Activated naive CD4-positive, alpha-beta T cell treated with anti-CD3 and anti-CD28 coated beads, Interleukin-2, amount 10 ng/mL, durations not matched to agents 7 days and 5 days (primary cell): ENCODE results near the gene PRKACG.

Experiments
- CTCF ChIA-PET: fragments of 350-600 bp; sonication (Branson Sonifier 250); formaldehyde crosslinking; loops from one replicate; lab custom pipeline; 2021; ENCODE audit warnings: antibody characterized with exemption; lab: Charles Lee
- DNase-seq: peaks from one replicate; pipeline ENCODE4 v3.0.0-alpha.2; 2020
- H3K27ac Mint-ChIP-seq: one replicate; pipeline ENCODE4 v1.8.0; 2021; ENCODE audit warnings: mild to moderate bottlenecking, moderate library complexity, mixed read lengths
- H3K27me3 Mint-ChIP-seq: one replicate; pipeline ENCODE4 v1.8.0; 2021; ENCODE audit warnings: mild to moderate bottlenecking, mixed read lengths
- H3K36me3 Mint-ChIP-seq: one replicate; pipeline ENCODE4 v1.8.0; 2021; ENCODE audit warnings: mixed read lengths
- H3K4me1 Mint-ChIP-seq: one replicate; pipeline ENCODE4 v1.8.0; 2021; ENCODE audit warnings: mixed read lengths
- H3K4me3 Mint-ChIP-seq: one replicate; pipeline ENCODE4 v1.8.0; 2021; ENCODE audit warnings: mild to moderate bottlenecking, moderate library complexity, mixed read lengths
- H3K9me3 Mint-ChIP-seq: one replicate; pipeline ENCODE4 v1.8.0; 2021; ENCODE audit warnings: mixed read lengths

Gene PRKACG

GRCh38 chr9:69016191-69017096, 2.5 kb upstream of the PRKACG start:
- no peak overlapping the region for H3K4me3 Mint-ChIP-seq
- no peak for DNase-seq
- H3K36me3 Mint-ChIP-seq: no peaks in the 10 kb centered on the region
- H3K27me3 Mint-ChIP-seq: peaks cover 44% of the 10 kb centered on the region
- CTCF ChIA-PET: interaction anchor here (0.7 to 0.8 kb wide), 2 partner anchors 10 to 67 kb away, joined by 3 read pairs; no protein-coding TSS in a partner anchor
- H3K27ac Mint-ChIP-seq: no peak overlapping the region
- peaks cover 54% of the 10 kb centered on the region for H3K4me1 Mint-ChIP-seq
- no peaks in the 10 kb centered on the region for H3K9me3 Mint-ChIP-seq

- H3K27me3 Mint-ChIP-seq: peaks cover 64% of the 10 kb centered on the region
- no peaks in the 10 kb centered on the region for H3K36me3 Mint-ChIP-seq
- H3K9me3 Mint-ChIP-seq: no peaks in the 10 kb centered on the region
- no peak for DNase-seq
- no peak overlapping the region for H3K4me3 Mint-ChIP-seq
- H3K4me1 Mint-ChIP-seq: peaks cover 27% of the 10 kb centered on the region
- CTCF ChIA-PET: interaction anchor here (0.9 to 1.4 kb wide), 2 partner anchors 14 to 18 kb away, joined by 3 read pairs; no protein-coding TSS in a partner anchor
- H3K27ac Mint-ChIP-seq: no peak overlapping the region
Observed at GRCh38 chr9:69013382-69013727, 558 bp downstream of the PRKACG start.

- CTCF ChIA-PET: interaction anchor here (0.9 to 1.4 kb wide), 2 partner anchors 13 to 18 kb away, joined by 3 read pairs; no protein-coding TSS in a partner anchor
Observed at GRCh38 chr9:69012696-69013381, 1.1 kb downstream of the PRKACG start.

DNA sequence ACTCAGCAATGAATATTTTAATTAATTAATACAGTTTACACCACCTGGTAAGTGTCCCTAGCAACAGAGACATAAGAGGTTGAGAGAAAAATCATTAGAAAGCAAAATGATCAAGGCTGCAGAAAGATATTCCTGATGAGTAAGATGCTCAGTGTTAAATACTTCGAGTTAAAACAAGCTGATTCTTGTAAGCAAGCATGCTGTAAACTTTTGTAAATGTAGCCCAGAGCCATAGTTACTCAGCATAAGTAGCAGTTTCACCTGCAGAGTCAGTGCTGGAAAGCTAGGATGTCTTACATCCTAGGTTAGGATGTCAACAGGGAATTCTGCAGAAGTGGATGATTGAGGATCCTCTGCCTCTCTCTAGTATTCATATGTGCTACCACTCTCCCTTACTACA, 4.2 kb downstream of the PRKACG start:
- no peaks in the 10 kb centered on the region for H3K9me3 Mint-ChIP-seq
- peaks cover 20% of the 10 kb centered on the region for H3K4me1 Mint-ChIP-seq
- no peak for DNase-seq
- H3K27ac Mint-ChIP-seq: no peak overlapping the region
- H3K36me3 Mint-ChIP-seq: no peaks in the 10 kb centered on the region
- H3K4me3 Mint-ChIP-seq: no peak overlapping the region
- CTCF ChIA-PET: interaction anchor here (1.4 to 2.1 kb wide), 4 partner anchors 10 to 426 kb away, joined by 3 to 6 read pairs (median 4); no protein-coding TSS in a partner anchor
- peaks cover 67% of the 10 kb centered on the region for H3K27me3 Mint-ChIP-seq

More at GRCh38 chr9:69012696-69013381, 1.1 kb downstream of the PRKACG start:
- H3K4me1 Mint-ChIP-seq: peaks cover 22% of the 10 kb centered on the region
- peaks cover 64% of the 10 kb centered on the region for H3K27me3 Mint-ChIP-seq
- H3K4me3 Mint-ChIP-seq: peak overlapping the region; percentile 40
- no peaks in the 10 kb centered on the region for H3K36me3 Mint-ChIP-seq
- no peak for DNase-seq
- H3K9me3 Mint-ChIP-seq: no peaks in the 10 kb centered on the region
- no peak overlapping the region for H3K27ac Mint-ChIP-seq

- H3K27ac Mint-ChIP-seq: no peak overlapping the region
- no peak for DNase-seq
- peaks cover 36% of the 10 kb centered on the region for H3K27me3 Mint-ChIP-seq
- no peaks in the 10 kb centered on the region for H3K4me1 Mint-ChIP-seq
- no peaks in the 10 kb centered on the region for H3K9me3 Mint-ChIP-seq
- H3K36me3 Mint-ChIP-seq: no peaks in the 10 kb centered on the region
- H3K4me3 Mint-ChIP-seq: no peak overlapping the region
- CTCF ChIA-PET: interaction anchor here (0.9 to 1.1 kb wide), 2 partner anchors 421 to 444 kb away, joined by 3 read pairs; no protein-coding TSS in a partner anchor
Observed at GRCh38 chr9:69004836-69005235, 9.1 kb downstream of the PRKACG start.

GRCh38 chr9:69003051-69003450, 10.9 kb downstream of the PRKACG start:
- CTCF ChIA-PET: interaction anchor here (1.0 to 1.9 kb wide), 4 partner anchors 22 to 422 kb away, joined by 3 to 8 read pairs (median 4); no protein-coding TSS in a partner anchor
- no peak overlapping the region for H3K27ac Mint-ChIP-seq
- no peaks in the 10 kb centered on the region for H3K9me3 Mint-ChIP-seq
- H3K4me3 Mint-ChIP-seq: no peak overlapping the region
- no peaks in the 10 kb centered on the region for H3K36me3 Mint-ChIP-seq
- peaks cover 32% of the 10 kb centered on the region for H3K27me3 Mint-ChIP-seq
- peaks cover 15% of the 10 kb centered on the region for H3K4me1 Mint-ChIP-seq
- DNase-seq: no peak

DNA sequence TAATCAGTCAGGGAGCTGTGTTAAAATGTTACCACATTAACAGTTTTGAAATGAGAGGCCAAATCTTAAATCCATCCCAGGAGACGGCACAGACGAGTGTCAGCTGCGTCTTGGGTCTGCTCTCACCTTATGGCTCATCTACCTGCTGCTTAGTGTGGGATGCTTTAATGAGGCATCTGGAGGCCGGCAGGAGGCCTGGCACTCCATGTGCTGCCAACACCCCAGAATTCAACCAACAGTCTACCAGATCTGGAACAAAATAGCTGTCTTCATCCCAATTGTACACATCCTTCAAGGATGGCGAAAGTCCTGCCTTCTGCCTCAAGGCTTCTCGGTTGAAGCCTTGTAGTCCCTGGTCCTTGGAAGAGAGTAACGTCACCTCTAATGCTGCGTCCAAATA, 12.0 kb downstream of the PRKACG start:
- Mint-ChIP-seq H3K36me3 (no peaks in the 10 kb centered on the region), H3K27me3 (peaks cover 35% of the 10 kb centered on the region), H3K27ac (no peak overlapping the region), H3K4me3 (no peak overlapping the region), H3K9me3 (no peaks in the 10 kb centered on the region), H3K4me1 (peaks cover 16% of the 10 kb centered on the region)
- CTCF ChIA-PET: interaction anchor here (0.6 to 1.9 kb wide), 4 partner anchors 16 to 44 kb away, joined by 3 to 8 read pairs (median 3); no protein-coding TSS in a partner anchor
- DNase-seq: no peak

DNA sequence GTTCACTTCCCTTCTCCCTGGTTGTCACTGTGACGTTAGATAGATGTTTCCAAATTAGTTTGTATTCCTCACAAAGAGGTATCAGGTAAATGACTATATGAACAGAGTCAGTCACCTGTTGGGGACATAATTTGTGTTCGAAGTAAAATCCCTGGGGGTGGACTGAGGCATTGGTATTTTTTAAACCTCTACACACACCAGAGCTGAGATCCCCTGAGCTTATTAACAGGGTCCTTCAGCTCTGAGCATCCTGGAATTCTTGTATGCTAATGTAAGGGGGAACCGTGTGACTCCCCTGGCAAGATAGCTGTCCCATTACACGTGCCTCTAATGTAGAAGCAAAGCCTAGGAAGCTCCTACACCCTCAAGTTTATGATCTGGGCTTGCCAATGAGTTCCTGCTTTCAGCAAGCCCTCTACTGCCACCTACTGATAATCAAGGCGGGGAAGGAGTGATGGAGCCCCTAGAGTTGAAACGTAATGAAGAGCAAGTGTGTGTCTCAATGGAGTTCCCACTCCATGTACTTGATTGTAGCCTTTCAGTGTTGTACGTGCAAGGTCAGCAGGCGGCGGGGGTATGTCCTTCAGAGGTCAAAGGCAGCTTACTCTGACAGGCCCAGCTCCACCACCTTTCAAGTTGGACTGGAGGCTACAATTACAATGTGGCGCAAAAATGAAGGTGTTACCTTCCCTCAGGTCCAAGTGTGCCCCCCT, 14.4 kb downstream of the PRKACG start:
- DNase-seq: peak; percentile 80
- no peaks in the 10 kb centered on the region for H3K36me3 Mint-ChIP-seq
- H3K4me3 Mint-ChIP-seq: no peak overlapping the region
- H3K27me3 Mint-ChIP-seq: peaks cover 23% of the 10 kb centered on the region
- CTCF ChIA-PET: interaction anchor here (0.6 to 5.1 kb wide), 41 partner anchors 10 to 422 kb away, joined by 3 to 39 read pairs (median 4); partner anchors contain the start of genes FXN, PIP5K1B and PRKACG
- H3K9me3 Mint-ChIP-seq: no peaks in the 10 kb centered on the region
- H3K4me1 Mint-ChIP-seq: peaks cover 29% of the 10 kb centered on the region
- H3K27ac Mint-ChIP-seq: no peak overlapping the region

DNA sequence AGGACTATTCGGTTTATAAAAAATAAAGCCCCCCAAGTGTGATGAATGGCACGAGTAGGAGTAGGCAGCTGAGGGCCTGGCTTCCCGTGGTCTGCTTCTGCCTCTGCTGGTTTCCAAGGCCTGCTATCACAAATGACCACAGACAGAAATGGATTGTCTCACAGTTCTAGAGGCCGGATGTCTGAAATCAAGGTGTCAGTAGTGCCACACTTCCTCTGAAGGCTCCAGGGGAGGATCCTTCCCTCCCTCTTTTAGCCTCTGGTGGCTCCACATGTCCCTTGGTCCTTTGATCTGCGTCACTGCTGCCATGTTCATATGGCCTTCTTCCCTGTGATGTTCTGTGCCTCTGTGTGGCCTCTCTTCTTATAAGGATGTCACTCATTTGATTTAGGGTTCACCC, 15.1 kb downstream of the PRKACG start:
- H3K4me3 Mint-ChIP-seq: no peak overlapping the region
- no peaks in the 10 kb centered on the region for H3K36me3 Mint-ChIP-seq
- no peaks in the 10 kb centered on the region for H3K9me3 Mint-ChIP-seq
- no peak for DNase-seq
- H3K4me1 Mint-ChIP-seq: peaks cover 29% of the 10 kb centered on the region
- peaks cover 18% of the 10 kb centered on the region for H3K27me3 Mint-ChIP-seq
- CTCF ChIA-PET: interaction anchor here (0.7 to 5.1 kb wide), 23 partner anchors 10 to 415 kb away, joined by 3 to 39 read pairs (median 5); partner anchors contain the start of gene PIP5K1B
- H3K27ac Mint-ChIP-seq: no peak overlapping the region

GRCh38 chr9:68998385-68998784, 15.5 kb downstream of the PRKACG start:
- peaks cover 15% of the 10 kb centered on the region for H3K27me3 Mint-ChIP-seq
- CTCF ChIA-PET: interaction anchor here (0.8 to 5.1 kb wide), 9 partner anchors 9 to 415 kb away, joined by 3 to 39 read pairs (median 4); no protein-coding TSS in a partner anchor
- H3K4me1 Mint-ChIP-seq: peaks cover 29% of the 10 kb centered on the region
- no peaks in the 10 kb centered on the region for H3K36me3 Mint-ChIP-seq
- H3K27ac Mint-ChIP-seq: no peak overlapping the region
- no peak for DNase-seq
- no peak overlapping the region for H3K4me3 Mint-ChIP-seq
- no peaks in the 10 kb centered on the region for H3K9me3 Mint-ChIP-seq

DNA sequence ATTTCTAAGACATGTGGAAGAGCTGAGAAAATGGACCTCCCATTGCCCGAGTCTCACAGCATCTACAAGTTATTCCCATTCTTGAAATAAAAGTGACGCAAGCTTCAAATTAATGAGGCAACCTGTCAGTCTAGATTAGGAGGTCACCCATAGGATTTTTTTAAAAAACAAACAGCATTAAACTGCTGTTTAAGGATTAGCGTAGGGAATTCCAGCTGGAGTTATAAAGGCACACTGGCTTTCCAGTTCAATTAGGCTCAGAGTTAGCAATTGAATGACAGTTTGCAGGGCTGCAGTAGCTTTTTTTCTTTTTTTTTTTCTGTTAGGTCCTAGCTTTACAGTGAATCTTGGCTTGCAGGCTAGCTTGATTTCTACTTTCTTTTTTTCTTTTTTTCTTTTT, 16.2 kb downstream of the PRKACG start:
- no peak overlapping the region for H3K27ac Mint-ChIP-seq
- H3K4me1 Mint-ChIP-seq: peaks cover 29% of the 10 kb centered on the region
- H3K4me3 Mint-ChIP-seq: no peak overlapping the region
- DNase-seq: no peak
- peaks cover 12% of the 10 kb centered on the region for H3K27me3 Mint-ChIP-seq
- no peaks in the 10 kb centered on the region for H3K36me3 Mint-ChIP-seq
- CTCF ChIA-PET: interaction anchor here (0.7 to 5.1 kb wide), 13 partner anchors 8 to 417 kb away, joined by 3 to 39 read pairs (median 3); no protein-coding TSS in a partner anchor
- H3K9me3 Mint-ChIP-seq: no peaks in the 10 kb centered on the region

GRCh38 chr9:68996462-68996861, 17.5 kb downstream of the PRKACG start:
- DNase-seq: no peak
- peaks cover 29% of the 10 kb centered on the region for H3K4me1 Mint-ChIP-seq
- peak overlapping the region; percentile 46 for H3K27ac Mint-ChIP-seq
- no peaks in the 10 kb centered on the region for H3K36me3 Mint-ChIP-seq
- H3K27me3 Mint-ChIP-seq: peaks cover 12% of the 10 kb centered on the region
- no peak overlapping the region for H3K4me3 Mint-ChIP-seq
- H3K9me3 Mint-ChIP-seq: no peaks in the 10 kb centered on the region
- CTCF ChIA-PET: interaction anchor here (1.1 to 5.1 kb wide), 6 partner anchors 17 to 415 kb away, joined by 3 to 39 read pairs (median 5); no protein-coding TSS in a partner anchor

DNA sequence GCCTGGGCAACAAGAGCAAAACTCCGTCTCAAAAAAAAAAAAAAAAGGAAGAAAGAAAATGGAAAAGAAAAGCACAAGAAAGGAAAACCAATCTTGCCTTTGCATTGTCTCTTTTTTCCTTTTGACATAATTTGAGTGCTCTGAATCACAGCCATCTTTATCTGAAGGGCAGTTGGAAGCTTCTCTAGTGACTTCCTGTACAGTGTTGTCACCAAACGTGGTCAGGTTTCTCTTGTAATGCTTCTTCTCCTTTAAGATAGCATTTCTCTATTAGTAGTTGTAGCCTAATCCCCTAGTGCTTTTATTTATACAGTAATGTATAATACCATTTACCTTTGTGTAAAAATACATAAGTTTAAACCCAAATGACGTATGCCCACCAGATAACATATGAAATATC, 18.1 kb downstream of the PRKACG start:
- Mint-ChIP-seq H3K4me3 (no peak overlapping the region), H3K9me3 (no peaks in the 10 kb centered on the region), H3K27me3 (peaks cover 12% of the 10 kb centered on the region), H3K27ac (peak overlapping the region; percentile 46), H3K36me3 (no peaks in the 10 kb centered on the region), H3K4me1 (peaks cover 29% of the 10 kb centered on the region)
- no peak for DNase-seq
- CTCF ChIA-PET: interaction anchor here (0.6 to 5.1 kb wide), 8 partner anchors 16 to 1066 kb away, joined by 3 to 39 read pairs (median 4); no protein-coding TSS in a partner anchor
